Measurements from ENCODE around the gene CCZ1B.
"Not testable (repeated sequence)": the region's sequence is repeated elsewhere in the genome, so short reads cannot be mapped to it uniquely, and the experiment has no call there.

DNA sequence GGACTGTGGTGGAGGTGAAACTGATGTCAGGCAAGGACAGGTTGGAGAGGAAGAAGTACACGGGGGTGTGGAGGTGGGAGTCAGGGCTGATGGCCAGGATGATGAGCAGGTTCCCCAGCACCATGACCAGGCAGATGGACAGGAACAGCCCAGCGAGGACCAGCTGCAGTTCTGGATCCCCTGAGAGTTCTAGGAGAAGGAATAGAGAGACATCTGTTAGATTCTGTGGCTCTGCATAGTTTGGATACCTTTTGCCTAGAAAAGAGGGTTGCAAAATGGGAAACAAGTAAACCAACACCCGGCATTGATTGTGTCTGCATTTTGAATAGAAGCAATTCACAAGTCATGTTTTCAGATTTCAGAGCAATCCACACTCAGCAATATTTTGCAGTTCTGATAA, 9.4 kb upstream of the CCZ1B start:
- not testable (repeated sequence) for TF ChIP-seq EP300 (IDR thresholded peaks at IDR 0.05; ENCODE audit: borderline replicate concordance in 1 of 2, low read depth in 2 of 2, low read length in 2 of 2); POLR2AphosphoS5 (IDR thresholded peaks at IDR 0.05; ENCODE audit: low read depth, low read length); FOSL1 (IDR thresholded peaks at IDR 0.05; ENCODE audit: insufficient read depth, low read depth, low read length); YY1 (IDR thresholded peaks at IDR 0.05; ENCODE audit: low read depth, low read length); JUN (IDR thresholded peaks at IDR 0.05; ENCODE audit: low read depth, low read length); POLR2A (IDR thresholded peaks at IDR 0.05; ENCODE audit: control extremely low read depth in 1 of 2, low read depth in 2 of 2, low read length in 2 of 2); HDAC2 (IDR thresholded peaks at IDR 0.05; ENCODE audit: borderline replicate concordance in 1 of 2, low read depth in 2 of 2, low read length in 2 of 2); SIN3A (conservative IDR thresholded peaks at IDR 0.05 in 1 of 2, IDR thresholded peaks at IDR 0.05 in 1 of 2; ENCODE audit: low read depth in 1 of 2, low read length in 2 of 2); SP4 (IDR thresholded peaks at IDR 0.05; ENCODE audit: low read length)
- TF ChIP-seq, protein P1, sequence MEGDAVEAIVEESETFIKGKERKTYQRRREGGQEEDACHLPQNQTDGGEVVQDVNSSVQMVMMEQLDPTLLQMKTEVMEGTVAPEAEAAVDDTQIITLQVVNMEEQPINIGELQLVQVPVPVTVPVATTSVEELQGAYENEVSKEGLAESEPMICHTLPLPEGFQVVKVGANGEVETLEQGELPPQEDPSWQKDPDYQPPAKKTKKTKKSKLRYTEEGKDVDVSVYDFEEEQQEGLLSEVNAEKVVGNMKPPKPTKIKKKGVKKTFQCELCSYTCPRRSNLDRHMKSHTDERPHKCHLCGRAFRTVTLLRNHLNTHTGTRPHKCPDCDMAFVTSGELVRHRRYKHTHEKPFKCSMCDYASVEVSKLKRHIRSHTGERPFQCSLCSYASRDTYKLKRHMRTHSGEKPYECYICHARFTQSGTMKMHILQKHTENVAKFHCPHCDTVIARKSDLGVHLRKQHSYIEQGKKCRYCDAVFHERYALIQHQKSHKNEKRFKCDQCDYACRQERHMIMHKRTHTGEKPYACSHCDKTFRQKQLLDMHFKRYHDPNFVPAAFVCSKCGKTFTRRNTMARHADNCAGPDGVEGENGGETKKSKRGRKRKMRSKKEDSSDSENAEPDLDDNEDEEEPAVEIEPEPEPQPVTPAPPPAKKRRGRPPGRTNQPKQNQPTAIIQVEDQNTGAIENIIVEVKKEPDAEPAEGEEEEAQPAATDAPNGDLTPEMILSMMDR (IDR thresholded peaks at IDR 0.05; ENCODE audit: control extremely low read depth in 1 of 3, insufficient read depth in 1 of 3, low read depth in 1 of 3, low read length in 3 of 3): not testable (repeated sequence)
- TF ChIP-seq, protein P2, sequence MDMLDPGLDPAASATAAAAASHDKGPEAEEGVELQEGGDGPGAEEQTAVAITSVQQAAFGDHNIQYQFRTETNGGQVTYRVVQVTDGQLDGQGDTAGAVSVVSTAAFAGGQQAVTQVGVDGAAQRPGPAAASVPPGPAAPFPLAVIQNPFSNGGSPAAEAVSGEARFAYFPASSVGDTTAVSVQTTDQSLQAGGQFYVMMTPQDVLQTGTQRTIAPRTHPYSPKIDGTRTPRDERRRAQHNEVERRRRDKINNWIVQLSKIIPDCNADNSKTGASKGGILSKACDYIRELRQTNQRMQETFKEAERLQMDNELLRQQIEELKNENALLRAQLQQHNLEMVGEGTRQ (IDR thresholded peaks at IDR 0.05; ENCODE audit: low read length): not testable (repeated sequence)

Data from H1 (cell line).